GM21390 (cell line): ENCODE results near the gene KAZN.
"Not testable (repeated sequence)": the region's sequence is repeated elsewhere in the genome, so short reads cannot be mapped to it uniquely, and the experiment has no call there.

ENCODE experiments used
- ATAC-seq: cut with Tn5 transposase; IDR thresholded peaks from one replicate; pipeline ENCODE4 v1.9.1; 2021; ENCODE audit not compliant: unreplicated experiment

The KAZN gene

DNA sequence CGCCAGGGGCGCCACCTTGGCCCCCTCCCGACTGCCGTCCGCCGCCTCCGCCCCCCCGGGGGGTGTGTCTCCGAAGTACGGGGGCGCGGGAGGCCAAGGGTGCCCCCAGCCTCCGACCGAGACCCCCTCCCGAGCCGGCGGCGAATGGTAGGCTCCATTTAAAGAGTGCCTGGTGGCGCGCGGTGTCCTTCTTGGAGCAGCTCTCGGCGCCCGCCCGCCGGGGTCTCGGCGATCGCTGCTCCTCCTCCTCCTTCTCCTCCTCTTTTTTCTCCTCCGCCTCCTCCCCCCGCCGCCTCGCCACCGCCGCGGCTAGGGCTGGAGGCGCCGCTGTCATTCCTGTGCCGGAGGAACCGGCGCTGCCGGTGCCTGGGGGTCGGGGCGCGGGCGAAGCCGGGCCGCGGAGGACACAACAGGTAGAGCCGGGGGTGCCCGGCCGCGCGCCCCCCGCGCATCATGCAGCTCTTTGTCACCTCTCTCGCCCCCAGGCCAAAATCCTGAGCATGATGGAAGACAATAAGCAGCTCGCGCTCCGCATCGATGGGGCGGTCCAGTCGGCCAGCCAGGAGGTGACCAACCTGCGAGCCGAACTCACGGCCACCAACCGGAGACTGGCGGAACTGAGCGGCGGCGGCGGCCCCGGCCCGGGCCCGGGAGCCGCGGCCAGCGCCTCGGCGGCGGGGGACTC, at the start of gene KAZN:
Gene KAZN (plus strand): TSS at position 188 of the 685 bp plus-strand sequence.
- no peak for ATAC-seq

DNA sequence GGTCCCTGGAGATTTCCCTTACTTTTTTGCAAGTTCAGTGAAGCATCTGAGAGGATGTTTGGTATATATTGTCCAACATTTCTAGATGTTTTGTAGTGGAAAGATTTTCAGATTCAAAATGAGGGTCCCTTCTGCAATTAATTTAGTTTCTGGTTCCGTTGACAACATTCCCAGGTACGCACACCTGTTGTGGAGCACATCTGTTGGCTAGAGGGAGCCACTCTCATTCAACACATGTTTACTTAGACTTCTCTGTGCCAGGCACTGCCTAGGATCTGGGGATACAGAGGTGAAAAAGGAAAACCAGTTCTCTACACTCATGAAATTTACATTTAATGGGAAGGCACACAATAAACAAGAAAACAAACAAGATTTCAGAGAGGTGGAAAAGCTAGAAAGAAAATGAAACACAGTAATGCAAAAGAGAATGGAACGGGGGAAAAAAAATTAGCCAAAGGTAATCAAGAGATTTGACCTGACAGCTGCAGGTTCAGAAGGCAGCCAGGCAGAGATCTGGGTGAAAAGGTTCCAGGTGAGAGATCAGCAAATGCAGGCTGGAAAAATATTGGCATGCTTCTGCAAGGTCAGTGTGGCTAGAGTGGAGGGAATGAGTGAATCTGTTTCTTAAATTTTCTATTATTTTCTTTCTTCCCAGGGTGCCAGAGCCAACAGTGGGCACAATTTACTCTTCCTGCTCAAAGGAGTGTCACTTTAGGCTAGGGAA, 48.4 kb upstream of the KAZN start:
- ATAC-seq, result no peak

DNA sequence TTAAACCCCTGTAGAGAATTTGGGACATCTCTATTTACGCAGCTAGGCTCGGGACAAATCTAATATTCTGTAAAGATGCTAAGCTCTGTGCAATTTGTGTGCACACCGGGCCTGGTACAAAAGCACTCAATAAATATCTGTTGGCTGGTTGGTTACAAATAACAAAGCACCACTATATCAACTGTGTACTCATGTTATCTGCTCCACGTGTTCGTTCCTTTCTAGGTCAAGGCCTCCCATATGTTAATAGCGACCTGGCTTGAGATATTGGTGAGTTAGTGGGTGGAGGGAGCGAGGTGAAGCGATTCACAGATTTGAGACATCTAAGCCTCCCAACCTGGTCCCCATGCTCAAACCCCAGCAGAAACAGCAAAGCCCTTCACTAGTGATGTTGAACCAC, 47.1 kb upstream of the KAZN start:
- ATAC-seq, result no peak

DNA sequence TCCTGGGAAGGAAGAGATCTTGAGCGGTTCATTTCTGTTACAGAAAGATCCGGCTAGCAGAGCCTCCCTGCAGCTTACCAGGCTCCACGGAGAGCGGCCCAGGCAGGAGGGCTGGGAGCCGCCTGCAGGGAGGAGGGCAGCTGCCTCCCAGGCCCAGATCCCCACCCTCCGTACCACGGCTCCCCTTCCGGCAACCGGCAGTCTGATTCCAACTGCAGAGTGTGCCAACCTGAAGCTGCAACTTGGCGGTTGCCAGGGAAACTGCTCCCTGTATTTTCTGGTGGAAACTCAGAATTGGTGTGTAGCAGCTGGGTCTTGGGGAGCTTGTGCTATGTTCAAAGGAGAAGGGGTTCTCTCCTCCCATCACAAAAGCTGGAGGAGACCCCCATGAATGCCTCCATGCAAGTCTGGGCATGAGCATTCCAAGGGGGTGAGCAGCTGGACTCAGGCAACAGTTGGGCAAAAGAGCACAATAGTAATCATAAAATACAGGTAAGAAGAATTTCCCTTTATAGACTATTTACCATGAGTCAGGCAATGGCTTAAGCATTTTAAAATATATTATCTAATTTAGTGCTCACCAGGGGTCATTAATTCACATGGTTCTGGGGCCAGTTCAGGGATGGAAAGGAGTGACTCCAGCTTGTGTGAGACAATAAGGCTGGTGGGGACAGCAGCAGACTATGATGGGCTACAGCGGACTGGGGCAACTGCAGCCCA, 46.1 kb upstream of the KAZN start:
- no peak for ATAC-seq

DNA sequence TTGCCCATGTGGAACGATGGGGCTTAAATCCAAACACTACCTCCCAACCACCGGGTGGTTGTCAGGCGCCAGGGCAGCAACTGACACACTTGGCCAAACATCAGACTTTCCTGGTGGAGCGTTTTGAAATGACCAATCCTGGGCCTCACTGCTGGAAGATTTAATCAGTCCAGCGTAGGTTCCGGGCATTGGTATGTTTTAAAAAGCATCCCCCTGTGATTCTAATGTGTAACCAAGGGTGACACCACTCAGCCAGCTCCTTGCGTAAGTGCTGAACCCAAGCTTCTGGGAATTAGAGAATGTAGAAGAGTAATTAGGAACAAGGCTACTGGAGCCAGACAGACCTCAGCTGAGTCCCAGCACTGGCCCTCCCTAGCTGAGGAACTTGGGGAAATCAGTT, 44.8 kb upstream of the KAZN start:
- no peak for ATAC-seq

DNA sequence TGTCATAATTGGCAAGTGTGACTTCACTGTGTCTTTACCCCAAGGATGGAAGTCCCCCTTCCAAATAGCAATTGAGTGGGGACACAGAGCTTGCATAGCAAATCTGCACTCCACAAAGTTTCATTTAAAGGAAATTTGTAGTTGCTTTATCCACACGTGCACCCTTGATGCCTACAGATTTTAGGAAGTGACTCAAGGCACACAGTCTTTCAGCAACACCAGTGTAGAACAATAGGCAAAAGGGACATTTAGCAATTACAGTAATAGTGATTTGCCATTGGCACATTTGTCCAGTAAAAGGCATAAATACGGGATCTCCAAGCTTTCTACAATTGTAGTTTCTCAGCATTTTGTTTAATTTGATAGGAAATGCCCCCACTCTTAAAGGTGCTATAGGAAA, 43.4 kb upstream of the KAZN start:
- ATAC-seq, result no peak

DNA sequence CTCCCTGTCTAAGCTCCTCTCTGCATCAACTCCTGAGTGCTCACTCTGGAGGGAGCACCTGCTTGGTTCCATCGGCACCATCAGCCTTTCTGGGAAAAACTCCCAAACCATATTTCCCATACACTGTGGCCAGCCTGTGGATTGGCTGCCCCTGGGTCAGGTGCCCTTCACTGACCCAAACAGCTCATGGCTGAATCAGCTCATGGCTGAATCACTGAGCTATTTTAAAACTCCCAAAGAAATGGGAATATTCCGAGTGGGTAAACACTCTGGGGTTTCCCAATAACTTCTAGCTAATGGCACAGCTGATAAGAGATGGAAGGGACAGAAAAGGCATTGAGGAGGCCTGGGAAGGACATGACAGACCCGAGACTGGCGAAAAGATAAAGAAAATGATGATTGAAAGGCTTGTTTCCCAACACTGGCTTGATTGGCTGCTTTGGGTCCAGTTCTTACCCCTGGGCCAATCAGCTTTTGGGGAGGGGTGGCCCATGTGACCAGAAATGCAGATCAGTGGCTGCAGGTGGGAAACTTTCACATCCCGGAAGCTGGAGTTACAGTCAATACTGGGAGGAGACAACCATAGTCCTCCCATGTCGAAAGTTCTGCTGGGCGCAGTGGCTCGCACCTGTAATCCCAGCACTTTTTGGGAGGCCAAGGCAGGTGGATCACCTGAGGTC, 37.3 kb upstream of the KAZN start:
- no peak for ATAC-seq

DNA sequence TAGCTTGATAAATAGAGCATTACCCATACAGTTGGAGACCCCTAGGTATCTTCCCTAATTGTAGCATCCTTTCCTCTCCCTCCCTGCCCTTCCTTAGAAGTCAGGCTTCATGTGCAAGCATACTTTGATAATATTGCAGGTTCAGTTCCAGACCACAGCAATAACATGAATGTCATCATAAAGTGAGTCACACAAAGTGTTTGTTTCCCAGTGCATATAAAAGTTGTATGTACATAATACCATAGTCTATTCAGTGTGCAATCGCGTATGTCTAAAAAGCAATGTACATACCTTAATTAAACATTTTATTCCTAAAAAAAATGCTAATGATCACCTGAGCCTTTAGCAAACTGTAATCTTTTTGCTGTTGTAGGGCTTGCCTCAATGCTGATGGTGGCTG, 33.4 kb upstream of the KAZN start:
- ATAC-seq, result no peak

DNA sequence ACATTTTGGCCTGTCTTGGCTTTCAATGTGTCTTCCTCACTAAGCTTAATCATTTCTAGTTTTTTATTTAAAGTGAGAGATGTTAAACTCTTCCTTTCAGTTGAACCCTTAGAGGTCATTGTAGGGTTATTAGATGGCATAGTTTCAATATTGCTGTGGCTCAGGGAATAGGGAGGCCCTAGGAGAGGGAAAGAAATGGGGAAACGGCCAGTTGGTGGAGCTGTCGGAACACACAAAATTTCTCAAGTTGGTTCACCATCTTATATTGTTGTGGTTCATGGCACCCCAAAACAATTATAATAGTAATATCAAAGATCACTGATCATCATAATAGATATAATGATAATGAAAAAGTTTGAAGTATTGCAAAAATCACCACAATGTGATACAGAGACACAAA, 31.4 kb upstream of the KAZN start:
- no peak for ATAC-seq

DNA sequence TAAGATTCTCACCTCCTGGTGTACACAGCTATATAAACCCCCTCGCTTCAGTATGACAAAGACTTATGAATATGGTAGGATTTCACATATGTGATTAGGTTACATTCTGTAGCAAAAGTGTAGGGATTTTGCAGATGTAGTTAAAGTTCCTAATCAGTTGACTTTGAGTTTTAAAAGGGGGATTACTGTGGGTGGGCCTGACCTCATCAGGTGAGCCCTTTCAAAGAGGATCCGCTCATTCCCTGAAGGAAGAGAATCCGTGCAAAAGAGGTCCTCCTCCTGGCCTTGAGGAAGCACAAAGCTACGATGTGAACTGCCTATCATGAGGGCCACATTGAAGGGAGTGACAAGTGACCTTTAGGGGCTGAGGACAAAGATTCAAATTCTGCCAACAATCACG, 30.6 kb upstream of the KAZN start:
- ATAC-seq, result no peak

DNA sequence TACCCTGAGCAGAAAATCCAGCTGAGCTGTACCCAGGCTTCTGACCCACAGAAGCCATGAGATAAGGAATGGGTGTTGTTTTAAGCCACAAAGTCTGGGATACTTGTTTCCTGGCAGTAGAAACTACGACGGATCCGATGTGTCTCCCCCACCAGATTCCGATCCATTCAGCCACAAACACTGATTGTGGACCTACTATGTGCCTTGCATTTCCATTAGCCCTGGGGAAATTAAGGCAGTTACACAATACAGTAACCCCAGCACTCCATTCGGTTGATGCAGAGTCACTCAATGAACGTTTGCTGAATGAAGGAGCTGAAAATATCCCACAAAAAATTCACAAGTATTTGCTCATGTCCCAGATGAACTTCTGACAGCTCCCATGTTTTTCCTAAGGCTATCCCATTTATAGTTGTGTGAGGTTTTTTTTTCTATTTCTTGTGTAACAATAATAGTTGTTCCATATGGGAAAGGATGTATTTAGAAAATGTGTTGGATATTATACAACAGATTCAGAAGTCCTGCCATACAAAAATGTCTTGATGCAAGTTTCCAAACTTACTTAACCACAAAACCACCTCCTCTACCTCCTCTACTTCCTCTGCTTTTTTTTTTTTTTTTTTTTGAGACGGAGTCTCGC, 29.6 kb upstream of the KAZN start:
- no peak for ATAC-seq

DNA sequence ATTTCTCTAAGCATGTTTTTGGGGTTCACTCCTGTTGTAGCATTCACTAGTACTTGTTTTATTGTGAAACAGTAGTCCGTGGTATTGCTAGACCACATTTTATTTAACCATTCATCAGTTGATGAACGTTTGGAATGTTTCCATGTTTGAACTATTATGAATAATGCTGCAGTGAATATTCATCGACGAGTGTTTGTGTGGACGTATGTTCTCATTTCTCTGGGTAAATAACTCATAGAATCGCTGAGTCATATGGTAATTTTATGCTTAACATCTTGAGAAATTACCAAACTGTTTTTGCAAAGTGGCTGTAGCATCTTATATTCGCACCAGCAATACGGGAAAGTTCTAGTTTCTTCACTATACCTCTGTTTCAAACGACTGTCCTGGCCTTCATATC, 28.0 kb upstream of the KAZN start:
- ATAC-seq, result no peak

DNA sequence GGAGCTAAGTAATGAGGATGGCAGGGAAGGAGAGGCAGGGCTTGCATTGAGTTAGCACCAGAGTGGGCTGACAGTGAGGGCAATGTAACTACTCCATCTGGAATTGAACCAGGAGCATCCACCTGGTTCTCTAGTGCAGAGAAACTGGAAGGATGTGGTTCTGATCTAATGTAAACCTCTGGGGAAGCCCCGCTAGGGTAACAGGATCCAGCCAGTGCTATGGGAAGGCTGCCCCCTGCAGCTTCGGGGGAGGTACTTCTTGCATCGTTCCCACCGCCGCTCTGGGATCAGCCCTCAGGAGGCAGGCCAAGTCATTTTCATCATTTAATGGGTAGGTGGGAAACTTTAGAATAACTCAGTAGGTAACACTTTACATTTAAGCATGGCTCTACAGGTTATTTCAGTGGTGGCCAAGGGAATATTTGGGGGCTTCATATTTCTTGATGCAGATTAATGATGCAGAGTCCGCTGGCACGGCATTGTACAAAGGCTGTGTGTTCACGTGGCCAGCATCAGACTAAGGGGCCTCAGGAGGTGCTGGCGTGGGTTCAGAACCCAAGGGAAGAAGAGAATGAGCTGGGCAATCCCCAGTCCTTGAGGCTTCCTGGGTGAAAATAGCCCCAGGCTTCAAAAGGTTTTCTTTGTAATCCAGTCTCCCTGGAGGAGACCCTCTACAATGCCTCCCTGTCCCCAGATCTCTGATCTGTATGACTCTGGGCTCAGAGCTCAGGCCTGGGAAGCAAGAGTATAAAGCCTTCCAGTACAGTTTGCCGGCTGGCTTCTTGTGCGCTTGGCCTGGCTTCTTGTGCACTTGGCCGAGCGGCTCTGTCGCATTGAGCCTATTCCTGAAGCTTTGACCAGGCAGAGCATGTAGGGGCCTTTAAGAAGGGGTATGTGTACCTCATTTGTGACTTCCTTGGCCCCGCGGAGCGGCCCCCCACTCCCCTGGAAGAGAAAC, 26.4 kb upstream of the KAZN start:
- no peak for ATAC-seq

DNA sequence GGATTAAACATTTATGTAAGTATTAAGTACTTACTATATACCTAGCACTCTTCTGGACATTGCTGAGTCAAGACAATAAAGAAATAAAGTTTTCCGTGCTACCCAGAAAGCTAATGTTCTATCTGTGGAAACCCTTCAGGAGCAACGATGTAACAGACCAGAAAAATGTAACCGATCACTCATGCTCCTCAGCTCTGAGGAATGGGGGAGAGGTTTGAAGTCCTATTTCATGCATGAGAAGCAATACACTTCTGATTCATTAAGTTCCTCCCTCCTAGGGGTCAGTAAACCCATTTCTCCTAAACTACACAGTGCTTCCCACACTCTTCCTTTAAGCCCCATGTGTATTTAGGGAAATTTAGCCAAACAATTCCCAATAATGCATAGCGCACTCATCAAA, 25.6 kb upstream of the KAZN start:
- no peak for ATAC-seq

DNA sequence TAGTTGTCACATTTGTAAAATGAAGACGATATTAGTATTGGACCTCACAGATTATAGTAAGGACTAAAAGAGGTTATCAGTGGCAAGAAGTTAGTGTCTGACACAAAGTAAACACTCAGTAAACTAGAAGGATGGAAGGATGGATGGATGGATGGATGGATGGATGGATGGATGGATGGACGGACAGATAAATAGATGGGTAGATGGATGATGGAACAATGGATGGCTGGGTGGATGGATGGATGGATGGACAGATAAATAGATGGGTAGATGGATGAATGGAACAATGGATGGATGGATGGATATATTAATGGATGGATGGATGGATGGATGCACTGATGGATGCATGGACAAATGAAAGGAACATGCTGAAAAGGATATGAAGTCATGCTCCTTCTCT, 22.3 kb upstream of the KAZN start:
- ATAC-seq, result no peak

DNA sequence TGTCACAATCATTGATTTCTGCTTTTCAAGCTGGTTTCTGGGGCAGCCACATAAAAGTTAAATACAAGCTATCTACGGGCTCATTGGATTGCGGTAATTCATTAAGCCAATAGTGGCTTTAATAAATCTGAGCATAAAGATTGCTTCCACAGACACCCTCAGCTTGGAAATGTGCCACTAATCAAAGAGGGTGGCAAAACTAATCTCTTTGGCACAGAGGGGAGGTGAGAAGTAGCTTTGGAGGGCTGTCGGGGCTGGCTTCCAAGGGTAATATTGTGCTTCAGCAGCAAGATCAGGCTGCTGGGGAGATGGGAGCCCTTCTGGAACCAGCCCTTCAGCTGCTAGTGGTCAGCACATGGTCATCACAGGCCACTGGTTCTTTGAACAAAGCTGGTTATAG, 21.2 kb upstream of the KAZN start:
- ATAC-seq, result no peak

DNA sequence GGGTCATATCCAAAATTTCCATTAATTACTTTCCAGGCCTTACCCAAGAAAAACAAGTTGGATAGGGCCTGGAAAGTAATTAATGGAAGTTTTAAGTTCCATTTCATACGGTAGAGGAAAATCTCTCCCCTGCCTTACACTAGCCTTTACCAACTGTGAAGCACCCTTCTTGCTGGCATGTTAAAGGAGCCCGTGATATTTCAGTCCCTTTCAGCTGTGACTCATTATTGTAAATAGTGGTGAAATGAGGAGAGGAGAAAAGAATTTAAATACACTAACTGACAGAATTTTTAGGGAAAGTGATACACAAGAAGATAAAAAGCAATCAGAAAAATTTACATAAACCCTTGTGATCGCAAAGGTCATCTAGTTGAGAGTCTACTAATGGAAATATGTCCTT, 20.3 kb upstream of the KAZN start:
- no peak for ATAC-seq

DNA sequence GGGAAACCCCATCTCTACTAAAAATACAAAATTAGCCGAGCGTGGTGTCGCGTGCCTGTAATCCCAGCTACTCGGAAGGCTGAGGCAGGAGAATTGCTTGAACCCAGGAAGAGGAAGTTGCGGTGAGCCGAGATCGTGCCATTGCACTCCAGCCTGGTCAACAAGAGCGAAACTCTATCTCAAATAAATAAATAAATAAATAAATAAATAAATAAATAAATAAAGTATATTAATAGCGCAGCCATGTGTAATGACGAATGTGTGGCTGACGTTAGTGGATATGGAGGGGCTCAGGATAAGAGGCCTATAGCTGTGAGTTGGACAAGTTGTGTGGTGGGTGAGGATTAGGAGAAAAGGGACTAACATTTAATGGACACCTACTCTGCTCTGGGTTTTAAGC, 18.2 kb upstream of the KAZN start:
- ATAC-seq, result not testable (repeated sequence)

DNA sequence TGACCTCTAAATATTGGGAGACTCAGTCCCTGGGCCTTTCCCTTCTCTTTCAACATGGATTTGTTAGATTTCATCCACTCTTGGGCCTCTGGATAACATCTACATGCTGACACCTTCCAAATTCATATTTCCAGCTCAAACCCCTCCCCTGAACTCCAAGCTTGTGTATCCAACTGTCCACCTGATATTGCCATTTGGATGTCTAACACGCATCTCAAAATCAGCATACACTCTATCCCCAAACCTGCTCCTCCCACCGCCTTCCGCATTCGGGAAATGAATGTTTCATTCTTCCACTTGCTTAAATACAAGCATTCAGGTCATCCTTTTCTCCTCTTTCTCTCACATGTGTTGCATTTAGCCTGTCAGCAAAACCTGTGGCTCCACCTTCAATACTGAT, 17.5 kb upstream of the KAZN start:
- no peak for ATAC-seq

DNA sequence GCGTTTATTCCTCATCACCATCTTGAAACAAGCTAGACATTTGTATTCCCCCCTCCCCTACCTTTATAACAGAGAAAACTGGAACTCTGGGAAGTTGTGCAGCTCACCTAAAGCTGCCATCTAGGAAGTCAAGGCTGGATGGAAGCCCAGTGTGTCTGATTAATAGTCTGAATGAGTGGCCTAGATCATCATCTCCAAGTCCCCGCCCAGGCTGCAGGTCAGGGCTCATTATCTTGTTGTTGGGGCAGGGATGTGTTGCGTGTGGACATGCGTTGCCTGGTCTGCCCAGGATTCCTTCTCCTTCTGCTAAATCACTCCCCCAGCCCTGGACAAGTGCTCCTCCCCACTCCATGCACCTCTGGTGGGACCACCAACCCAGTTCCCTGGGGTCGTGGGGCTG, 14.7 kb upstream of the KAZN start:
- ATAC-seq, result no peak
